GM23338 (cell line): ENCODE results near the gene CFAP300. TPM values are rescaled to one million over a fixed set of nuclear protein-coding genes. Genes with fewer than 3 reads are reported as not detected.

Experiments used
- ATAC-seq: fragments of 200-7000 bp; cut with Tn5 transposase; 3 replicates; pipeline ENCODE4 v1.9.1; 2020
- DNase-seq: peaks from one replicate; pipeline ENCODE4 v3.0.0-alpha.2; 2015; ENCODE audit warnings: low spot score
- H2AFZ ChIP-seq: fragments of 200-600 bp; sonication (generic); 2 replicates; pipeline ENCODE4 v1.8.0; 2016; ENCODE audit warnings: antibody characterized with exemption, mild to moderate bottlenecking, moderate library complexity
- H3F3A ChIP-seq: fragments of 200-600 bp; sonication (generic); replicated peaks from 2 replicates; pipeline ENCODE4 v1.8.0; 2017; ENCODE audit warnings: antibody characterized with exemption, mixed run types, low read depth
- H3K27ac ChIP-seq: fragments of 200-600 bp; sonication (generic); 2 replicates; pipeline ENCODE4 v1.6.1; 2016; ENCODE audit warnings: low read depth
- H3K27me3 ChIP-seq: fragments of 200-600 bp; sonication (generic); 2 replicates; pipeline ENCODE4 v1.8.0; 2016; ENCODE audit warnings: mild to moderate bottlenecking, mixed run types, moderate library complexity; ENCODE audit not compliant: insufficient read depth
- H3K36me3 ChIP-seq: fragments of 200-600 bp; sonication (generic); 2 replicates; pipeline ENCODE4 v1.8.0; 2016; ENCODE audit warnings: mild to moderate bottlenecking; ENCODE audit not compliant: insufficient read depth
- H3K4me1 ChIP-seq: fragments of 200-600 bp; sonication (generic); 2 replicates; pipeline ENCODE4 v1.8.0; 2016; ENCODE audit warnings: mild to moderate bottlenecking, moderate library complexity; ENCODE audit not compliant: insufficient read depth
- H3K4me2 ChIP-seq: fragments of 200-600 bp; sonication (generic); 2 replicates; pipeline ENCODE4 v1.7.1; 2017; ENCODE audit warnings: mixed run types
- H3K4me3 ChIP-seq: fragments of 200-600 bp; sonication (generic); 2 replicates; pipeline ENCODE4 v1.6.1; 2016; ENCODE audit warnings: mixed run types
- H3K79me2 ChIP-seq: fragments of 200-600 bp; sonication (generic); replicated peaks from 2 replicates; pipeline ENCODE4 v1.8.0; 2017; ENCODE audit warnings: mild to moderate bottlenecking; ENCODE audit not compliant: insufficient read depth
- H3K9me2 ChIP-seq: fragments of 200-600 bp; sonication (generic); 2 replicates; pipeline ENCODE4 v1.8.0; 2017; ENCODE audit not compliant: insufficient read depth
- H4K20me1 ChIP-seq: fragments of 200-600 bp; sonication (generic); replicated peaks from 2 replicates; pipeline ENCODE4 v1.8.0; 2017; ENCODE audit warnings: mild to moderate bottlenecking; ENCODE audit not compliant: insufficient read depth
- H3K27ac Mint-ChIP-seq: 2 replicates; pipeline ENCODE4 v1.8.0; 2020; ENCODE audit warnings: inconsistent platforms, mild to moderate bottlenecking, moderate library complexity, mixed read lengths
- H3K27me3 Mint-ChIP-seq: 3 replicates; pipeline ENCODE4 v1.8.0; 2022; ENCODE audit warnings: low read depth, mild to moderate bottlenecking, moderate library complexity, mixed read lengths, inconsistent platforms; ENCODE audit not compliant: insufficient read depth, poor library complexity
- H3K36me3 Mint-ChIP-seq: 3 replicates; pipeline ENCODE4 v1.8.0; 2021; ENCODE audit warnings: low read depth, mild to moderate bottlenecking, inconsistent platforms, moderate library complexity, mixed read lengths
- H3K4me1 Mint-ChIP-seq: 3 replicates; pipeline ENCODE4 v1.8.0; 2020; ENCODE audit warnings: mild to moderate bottlenecking, inconsistent platforms, mixed read lengths
- H3K4me3 Mint-ChIP-seq: 3 replicates; pipeline ENCODE4 v1.8.0; 2021; ENCODE audit warnings: moderate library complexity, mild to moderate bottlenecking, inconsistent platforms, mixed read lengths
- H3K9me3 Mint-ChIP-seq: 3 replicates; pipeline ENCODE4 v1.8.0; 2020; ENCODE audit warnings: moderate library complexity, mild to moderate bottlenecking, inconsistent platforms, mixed read lengths
- CTCF ChIP-seq, 2 experiments: fragments of 200-600 bp in 1 of 2; sonication (generic) in 1 of 2; conservative IDR thresholded peaks; 2 replicates each; pipeline versions ENCODE4 v1.5.1 to v1.6.1; 2016 to 2017; ENCODE audit warnings: antibody characterized with exemption in 2 of 2, low read depth in 2 of 2, mild to moderate bottlenecking in 2 of 2, moderate library complexity in 1 of 2
- EZH2 ChIP-seq: fragments of 200-600 bp; sonication (generic); IDR thresholded peaks from one replicate; pipeline ENCODE4 v1.8.0; 2017; ENCODE audit warnings: antibody characterized with exemption, mild to moderate bottlenecking, low read depth; ENCODE audit not compliant: unreplicated experiment
- NANOG ChIP-seq: IDR thresholded peaks from 2 replicates; pipeline ENCODE4 v1.6.1; 2016; ENCODE audit warnings: antibody characterized with exemption, borderline replicate concordance
- STAT1 ChIP-seq: IDR thresholded peaks from one replicate; pipeline ENCODE4 v1.6.1; 2016; ENCODE audit warnings: antibody characterized with exemption; ENCODE audit not compliant: unreplicated experiment
- ZNF462 ChIP-seq: fragments of 250-450 bp; sonication (Bioruptor Pico); IDR thresholded peaks from 2 replicates; pipeline ENCODE4 v1.5.0; 2020; ENCODE audit warnings: mild to moderate bottlenecking, moderate library complexity
- polyA plus RNA-seq: library from polyadenylated mRNA; unstranded; fragments of >200 nt; fragmentation: Nextera tagmentation; extraction: Ambion mirVana; gene quantifications from 2 replicates; pipeline ENCODE4 v1.2.1, GENCODE V29; 2016
- total RNA-seq: library from RNA; depleted of rRNA; stranded (reverse); fragments of >200 nt; shearing (Covaris generic); gene quantifications from 2 replicates; pipeline ENCODE4 v1.2.3, GENCODE V29; 2014

The CFAP300 gene
- total and polyA plus RNA-seq, 2 experiments from 2014 or later: 1.4 to 6.0 TPM

- TF ChIP-seq NANOG (no peak), EZH2 (no peak), STAT1 (no peak), ZNF462 (CRISPR knock-in tag) (no peak)
- H4K20me1 ChIP-seq: no peaks in the 10 kb centered on the region
- peaks cover 69% of the 10 kb centered on the region for H3K4me1 Mint-ChIP-seq
- H3K27ac ChIP-seq: no peak overlapping the region
- H3F3A ChIP-seq: no peaks in the 10 kb centered on the region
- no peak overlapping the region for H3K4me3 Mint-ChIP-seq
- no peak overlapping the region for H2AFZ ChIP-seq
- H3K36me3 Mint-ChIP-seq: peaks cover 22% of the 10 kb centered on the region
- peaks cover 2% of the 10 kb centered on the region for H3K27me3 Mint-ChIP-seq
- no peak for ATAC-seq
- no peaks in the 10 kb centered on the region for H3K36me3 ChIP-seq
- H3K9me2 ChIP-seq: no peaks in the 10 kb centered on the region
- H3K4me1 ChIP-seq: peaks cover 77% of the 10 kb centered on the region
- peaks cover 4% of the 10 kb centered on the region; the same call in 1 of the 3 replicates for H3K9me3 Mint-ChIP-seq
- peaks cover 94% of the 10 kb centered on the region for H3K79me2 ChIP-seq
- H3K27me3 ChIP-seq: no peaks in the 10 kb centered on the region
- no peak for DNase-seq
- peak overlapping the region; percentile 54; the same call in 1 of the 2 replicates for H3K4me2 ChIP-seq
- H3K27ac Mint-ChIP-seq: no peak overlapping the region
- no peak overlapping the region for H3K4me3 ChIP-seq
Measured at GRCh38 chr11:102117472-102118113, 70.4 kb downstream of the CFAP300 start.

- Histone ChIP-seq H3K4me2 (peak overlapping the region; percentile 73), H2AFZ (no peak overlapping the region), H3K27me3 (no peaks in the 10 kb centered on the region), H3K4me1 (peaks cover 73% of the 10 kb centered on the region), H3K79me2 (peaks cover 94% of the 10 kb centered on the region), H3F3A (no peaks in the 10 kb centered on the region), H3K36me3 (no peaks in the 10 kb centered on the region), H3K27ac (no peak overlapping the region), H4K20me1 (no peaks in the 10 kb centered on the region), H3K4me3 (peak overlapping the region; percentile 2; the same call in 1 of the 2 replicates), H3K9me2 (no peaks in the 10 kb centered on the region)
- peaks cover 4% of the 10 kb centered on the region for H3K27me3 Mint-ChIP-seq
- DNase-seq (peak; percentile 46), ATAC-seq (peak; percentile 82)
- peak overlapping the region; percentile 41 for H3K4me3 Mint-ChIP-seq
- H3K9me3 Mint-ChIP-seq: peaks cover 12% of the 10 kb centered on the region
- peaks cover 36% of the 10 kb centered on the region for H3K36me3 Mint-ChIP-seq
- H3K4me1 Mint-ChIP-seq: peaks cover 67% of the 10 kb centered on the region
- peak overlapping the region; percentile 45; the same call in 1 of the 2 replicates for H3K27ac Mint-ChIP-seq
- no peak for TF ChIP-seq CTCF (conservative IDR thresholded peaks at IDR 0.05; ENCODE audit: low read depth in 2 of 2)
Measured at GRCh38 chr11:102118937-102119336, 71.7 kb downstream of the CFAP300 start.
